B cell (primary cell): ENCODE results near the gene RIPK3. TPM values are rescaled to one million over a fixed set of nuclear protein-coding genes. Genes with fewer than 3 reads are reported as not detected.
A peak's percentile ranks its signal among the peaks of the same experiment; 100 is the strongest.

ENCODE experiments used
- ATAC-seq: fragments of 200-7000 bp; cut with Tn5 transposase; one replicate; pipeline ENCODE4 v1.10.0; 2021; ENCODE audit warnings: low read depth, mild to moderate bottlenecking, moderate number of reproducible peaks, moderate library complexity
- CTCF ChIA-PET: fragments of 350-600 bp; sonication (Branson Sonifier 250); formaldehyde crosslinking; loops from one replicate; lab custom pipeline; 2021; ENCODE audit warnings: antibody characterized with exemption, inconsistent platforms; lab: Charles Lee
- POLR2A ChIA-PET: fragments of 350-600 bp; sonication (Branson Sonifier 250); formaldehyde crosslinking; loops from one replicate; lab custom pipeline; 2021; ENCODE audit warnings: antibody characterized with exemption; lab: Charles Lee
- DNase-seq: peaks from one replicate; pipeline ENCODE4 v3.0.0; 2013
- H2AFZ ChIP-seq: 2 replicates; pipeline ENCODE4 v1.6.1; 2012; ENCODE audit warnings: mild to moderate bottlenecking, low read depth, low read length; ENCODE audit not compliant: insufficient read depth, poor library complexity, severe bottlenecking
- H3K27ac ChIP-seq, 2 donors: 1 replicate in 1 of 2; 2 replicates in 1 of 2; pipeline ENCODE4 v1.5.1; 2012 to 2013; ENCODE audit warnings: low read length in 2 of 2, mild to moderate bottlenecking in 2 of 2, moderate library complexity in 1 of 2
- H3K27me3 ChIP-seq, 4 experiments: fragments of 200-600 bp in 1 of 4; sonication (generic) in 1 of 4; replicated peaks in 1 of 4; 1 replicate in 2 of 4; 2 replicates in 2 of 4; pipeline versions ENCODE4 v1.6.1 to v1.7.0; 2013 to 2016; ENCODE audit warnings: low read length in 3 of 4, mild to moderate bottlenecking in 2 of 4, mixed read lengths in 1 of 4, moderate library complexity in 1 of 4; ENCODE audit not compliant: insufficient read depth in 4 of 4, control insufficient read depth in 3 of 4; ENCODE audit errors: control extremely low read depth in 1 of 4
- H3K36me3 ChIP-seq, 2 experiments: replicated peaks in 1 of 2; 1 replicate in 1 of 2; 2 replicates in 1 of 2; pipeline versions ENCODE4 v1.6.1 to v1.7.1; 2013; ENCODE audit warnings: low read length in 1 of 2; ENCODE audit not compliant: insufficient read depth in 2 of 2, control insufficient read depth in 1 of 2; ENCODE audit errors: control extremely low read depth in 1 of 2, extremely low read depth in 1 of 2
- H3K4me1 ChIP-seq, 2 donors: fragments of 200-600 bp in 1 of 2; sonication (generic) in 1 of 2; 1 replicate in 1 of 2; 2 replicates in 1 of 2; pipeline versions ENCODE4 v1.5.1 to v1.6.1; 2013 to 2017; ENCODE audit warnings: low read length in 2 of 2; ENCODE audit not compliant: control insufficient read depth in 2 of 2, insufficient read depth in 2 of 2
- H3K4me2 ChIP-seq: replicated peaks from 2 replicates; pipeline ENCODE3; 2012; ENCODE audit warnings: mild to moderate bottlenecking, low read depth, low read length; ENCODE audit not compliant: poor library complexity, severe bottlenecking
- H3K4me3 ChIP-seq, 5 experiments: fragments of 200-600 bp in 1 of 5; sonication (generic) in 1 of 5; 1 replicate in 3 of 5; 2 replicates in 2 of 5; pipeline versions ENCODE4 v1.5.1 to v1.7.0; 2011 to 2016; ENCODE audit warnings: low read length in 4 of 5, mild to moderate bottlenecking in 4 of 5, low read depth in 2 of 5, control low read depth in 1 of 5, moderate library complexity in 1 of 5; ENCODE audit not compliant: insufficient read depth in 1 of 5; ENCODE audit errors: control extremely low read depth in 1 of 5, extremely low read depth in 1 of 5
- H3K79me2 ChIP-seq: fragments of 200-600 bp; sonication (generic); one replicate; pipeline ENCODE4 v1.6.0; 2016; ENCODE audit warnings: low read length; ENCODE audit not compliant: control insufficient read depth, insufficient read depth
- H3K9ac ChIP-seq: fragments of 200-600 bp; sonication (generic); 2 replicates; pipeline ENCODE4 v1.6.1; 2017; ENCODE audit warnings: mild to moderate bottlenecking, low read length, moderate library complexity
- H3K9me3 ChIP-seq, 3 donors: one replicate each; pipeline versions ENCODE4 v1.6.1 to v1.7.1; 2013; ENCODE audit warnings: low read length in 2 of 3; ENCODE audit not compliant: control insufficient read depth in 2 of 3, insufficient read depth in 1 of 3; ENCODE audit errors: control extremely low read depth in 1 of 3
- H4K20me1 ChIP-seq: 2 replicates; pipeline ENCODE4 v1.6.0; 2012; ENCODE audit warnings: mild to moderate bottlenecking, low read length; ENCODE audit not compliant: insufficient read depth, control insufficient read depth, poor library complexity, severe bottlenecking
- H3K27ac Mint-ChIP-seq: one replicate; pipeline ENCODE4 v1.8.0; 2021; ENCODE audit warnings: mixed read lengths
- H3K27me3 Mint-ChIP-seq: one replicate; pipeline ENCODE4 v1.8.0; 2021; ENCODE audit warnings: mixed read lengths
- H3K4me1 Mint-ChIP-seq: one replicate; pipeline ENCODE4 v1.8.0; 2021; ENCODE audit warnings: mixed read lengths
- H3K4me3 Mint-ChIP-seq: one replicate; pipeline ENCODE4 v1.8.0; 2021; ENCODE audit warnings: mixed read lengths
- H3K9me3 Mint-ChIP-seq: one replicate; pipeline ENCODE4 v1.8.0; 2022; ENCODE audit warnings: mixed read lengths; ENCODE audit not compliant: insufficient read depth
- CTCF ChIP-seq: fragments of 200-600 bp; IDR thresholded peaks from one replicate; pipeline ENCODE4 v1.8.0; 2022; ENCODE audit warnings: antibody characterized with exemption, mild to moderate bottlenecking
- EZH2 ChIP-seq: IDR thresholded peaks from 2 replicates; pipeline ENCODE4 v1.6.1; 2012; ENCODE audit warnings: borderline replicate concordance, low read depth, mild to moderate bottlenecking, moderate library complexity, low read length; ENCODE audit not compliant: insufficient read depth, poor library complexity, severe bottlenecking
- whole genome bisulfite sequencing: methylation state at CpG from one replicate; pipeline ENCODE4 v1.1.5; 2013; ENCODE audit warnings: missing lambda C conversion rate; ENCODE audit not compliant: insufficient coverage; 5-methylcytosine and 5-hydroxymethylcytosine counted together
- intact Hi-C: fragments of 100-400 bp; cut with micrococcal nuclease; formaldehyde crosslinking; loops from one replicate; pipeline ENCODE4 v1.10.0; 2022
- polyA plus RNA-seq: library from polyadenylated mRNA; depleted of rRNA; stranded (reverse); fragments of >200 nt; gene quantifications from 2 replicates; pipeline ENCODE4 v1.2.3, GENCODE V29; 2012
- total RNA-seq, 2 donors: library from RNA; stranded (reverse); fragments of 120-200 nt in 1 of 2; gene quantifications; 1 replicate in 1 of 2; 2 replicates in 1 of 2; pipeline versions ENCODE4 v1.2.3 to v1.2.4, GENCODE V29; 2013 to 2022

RIPK3 gene
- total and polyA plus RNA-seq, 2 donors (not counting 1 experiment from before 2014, with no cell fraction given) = 65.5 to 77.6 TPM

- no peak overlapping the region for H3K4me3 Mint-ChIP-seq
Observed at GRCh38 chr14:24364841-24365240, 25.1 kb upstream of the RIPK3 start.

More at GRCh38 chr14:24364841-24365240, 25.1 kb upstream of the RIPK3 start:
- Mint-ChIP-seq H3K9me3 (no peaks in the 10 kb centered on the region), H3K27ac (peak overlapping the region; percentile 46), H3K4me1 (peaks cover 32% of the 10 kb centered on the region), H3K27me3 (peaks cover 20% of the 10 kb centered on the region)
- Histone ChIP-seq H3K9me3 (peaks cover 0 to under 1% (median 0%) of the 10 kb centered on the region in 3 donors), H3K36me3 (no peaks in the 10 kb centered on the region), H2AFZ (no peak overlapping the region), H3K4me3 (no peak overlapping the region), H3K27ac (no peak overlapping the region), H3K27me3 (peaks cover 0 to 32% (median 6%) of the 10 kb centered on the region in 4 experiments), H3K4me2 (no peak overlapping the region), H3K4me1 (peaks cover 30 to 39% of the 10 kb centered on the region in 2 donors), H4K20me1 (no peaks in the 10 kb centered on the region), H3K79me2 (no peaks in the 10 kb centered on the region), H3K9ac (no peak overlapping the region)
- TF ChIP-seq EZH2 (no peak), CTCF (no peak)
- no peak for DNase-seq
- no peak for ATAC-seq
- intact Hi-C loops = loop anchor here (1.0 to 10.0 kb wide), 7 partner anchors 47 to 340 kb away; partner anchors contain the start of genes EMC9 and SDR39U1
- POLR2A ChIA-PET = interaction anchor here (0.8 to 2.2 kb wide), 4 partner anchors 26 to 66 kb away, joined by 3 to 78 read pairs (median 4); partner anchors contain the start of genes CBLN3 and KHNYN
- CTCF ChIA-PET = interaction anchor here (0.8 to 2.3 kb wide), 16 partner anchors 18 to 122 kb away, joined by 3 to 148 read pairs (median 6); partner anchors contain the start of genes ADCY4, CBLN3, KHNYN and RIPK3
- WGBS = no CpG with 5 or more reads among the region's 1 CpG
